ENCODE measurements around the gene ARFGAP1. TPM values are rescaled to one million over a fixed set of nuclear protein-coding genes. Genes with fewer than 3 reads are reported as not detected.

ARFGAP1 gene
- total RNA-seq, 5 donors from 2014 or later (not counting 1 experiment from before 2014, with no cell fraction given), result 109 to 129 (median 122) TPM

GRCh38 chr20:63268256-63268655 is 4.4 kb upstream of the ARFGAP1 start:
- WGBS (ENCODE audit: insufficient coverage), result 76% methylated on average over 4 of the region's 7 CpGs
- peaks cover under 1 to 11% of the 10 kb centered on the region in 2 experiments for H3K4me1 ChIP-seq (ENCODE audit: control insufficient read depth in 1 of 2, extremely low read depth in 1 of 2, insufficient read depth in 2 of 2, low read length in 2 of 2)

GRCh38 chr20:63268671-63269439 is 3.8 kb upstream of the ARFGAP1 start:
- Mint-ChIP-seq H3K4me1 (peaks cover 12 to 16% (median 14%) of the 10 kb centered on the region in 3 donors), H3K4me3 (no peak overlapping the region), H3K36me3 (no peaks in the 10 kb centered on the region), H3K27me3 (peaks cover 3 to 23% of the 10 kb centered on the region in 2 donors), H3K27ac (no peak overlapping the region), H3K9me3 (no peaks in the 10 kb centered on the region)
- H3K4me3 ChIP-seq (ENCODE audit: control insufficient read depth in 1 of 2, extremely low read depth in 1 of 2, low read length in 1 of 2), result no peak overlapping the region
- DNase-seq (no peak), ATAC-seq (replicated peaks in 1 of 4) (no peak)
- H3K4me1 ChIP-seq (ENCODE audit: control insufficient read depth in 1 of 2, extremely low read depth in 1 of 2, insufficient read depth in 2 of 2, low read length in 2 of 2), result peaks cover 7 to 16% of the 10 kb centered on the region in 2 experiments
- ChIA-PET POLR2A (no interaction called here), CTCF (no interaction called here)
- peaks cover 0 to 38% of the 10 kb centered on the region in 2 experiments for H3K27me3 ChIP-seq (replicated peaks in 1 of 2; ENCODE audit: control insufficient read depth in 2 of 2, extremely low read depth in 1 of 2, insufficient read depth in 2 of 2, low read length in 1 of 2)
- 70% methylated on average over 16 of the region's 18 CpGs for WGBS (ENCODE audit: insufficient coverage)
- H3K9me3 ChIP-seq, result no peaks in the 10 kb centered on the region
- no peak overlapping the region for H3K27ac ChIP-seq (ENCODE audit: low read length)
- no peaks in the 10 kb centered on the region for H3K36me3 ChIP-seq (ENCODE audit: control insufficient read depth in 2 of 2, extremely low read depth in 1 of 2, insufficient read depth in 1 of 2, low read length in 1 of 2)

More at GRCh38 chr20:63268256-63268655, 4.4 kb upstream of the ARFGAP1 start:
- Mint-ChIP-seq H3K27me3 (peaks cover 3 to 23% of the 10 kb centered on the region in 2 donors), H3K36me3 (no peaks in the 10 kb centered on the region), H3K27ac (no peak overlapping the region), H3K4me1 (peaks cover 6 to 10% (median 8%) of the 10 kb centered on the region in 3 donors), H3K9me3 (no peaks in the 10 kb centered on the region), H3K4me3 (no peak overlapping the region)
- no peak overlapping the region for H3K27ac ChIP-seq (ENCODE audit: low read length)
- POLR2A ChIA-PET, result no interaction called here
- no peak overlapping the region for H3K4me3 ChIP-seq (ENCODE audit: control insufficient read depth in 1 of 2, extremely low read depth in 1 of 2, low read length in 1 of 2)
- ATAC-seq (replicated peaks in 1 of 4) (no peak), DNase-seq (no peak)
- H3K27me3 ChIP-seq (replicated peaks in 1 of 2; ENCODE audit: control insufficient read depth in 2 of 2, extremely low read depth in 1 of 2, insufficient read depth in 2 of 2, low read length in 1 of 2), result peaks cover 0 to 40% of the 10 kb centered on the region in 2 experiments
- CTCF ChIA-PET, result no interaction called here
- no peaks in the 10 kb centered on the region for H3K36me3 ChIP-seq (ENCODE audit: control insufficient read depth in 2 of 2, extremely low read depth in 1 of 2, insufficient read depth in 1 of 2, low read length in 1 of 2)
- H3K9me3 ChIP-seq, result no peaks in the 10 kb centered on the region

GRCh38 chr20:63269724-63270123 is 2.9 kb upstream of the ARFGAP1 start:
- H3K4me1 ChIP-seq (ENCODE audit: control insufficient read depth in 1 of 2, extremely low read depth in 1 of 2, insufficient read depth in 2 of 2, low read length in 2 of 2), result peaks cover 8 to 24% of the 10 kb centered on the region in 2 experiments
- POLR2A ChIA-PET, result no interaction called here
- H3K36me3 ChIP-seq (ENCODE audit: control insufficient read depth in 2 of 2, extremely low read depth in 1 of 2, insufficient read depth in 1 of 2, low read length in 1 of 2), result no peaks in the 10 kb centered on the region
- no peaks in the 10 kb centered on the region for H3K36me3 Mint-ChIP-seq
- no peak overlapping the region for H3K27ac ChIP-seq (ENCODE audit: low read length)
- peaks cover 0 to 30% of the 10 kb centered on the region in 2 experiments for H3K27me3 ChIP-seq (replicated peaks in 1 of 2; ENCODE audit: control insufficient read depth in 2 of 2, extremely low read depth in 1 of 2, insufficient read depth in 2 of 2, low read length in 1 of 2)
- H3K27me3 Mint-ChIP-seq, result peaks cover 0 to 14% of the 10 kb centered on the region in 2 donors
- no peak overlapping the region for H3K4me3 ChIP-seq (ENCODE audit: control insufficient read depth in 1 of 2, extremely low read depth in 1 of 2, low read length in 1 of 2)
- CTCF ChIA-PET, result no interaction called here
- no peak for DNase-seq
- WGBS (ENCODE audit: insufficient coverage), result 76% methylated on average over 9 of the region's 9 CpGs
- H3K4me1 Mint-ChIP-seq, result peaks cover 21 to 23% (median 22%) of the 10 kb centered on the region in 3 donors
- H3K27ac Mint-ChIP-seq, result no peak overlapping the region
- no peaks in the 10 kb centered on the region for H3K9me3 ChIP-seq
- ATAC-seq (replicated peaks in 1 of 4), result no peak
- no peaks in the 10 kb centered on the region for H3K9me3 Mint-ChIP-seq
- peak overlapping the region in 1 of 3 donors; percentile 31 for H3K4me3 Mint-ChIP-seq

GRCh38 chr20:63270606-63271325 is 1.8 kb upstream of the ARFGAP1 start:
- Histone ChIP-seq H3K36me3 (ENCODE audit: control insufficient read depth in 2 of 2, extremely low read depth in 1 of 2, insufficient read depth in 1 of 2, low read length in 1 of 2) (peaks cover under 1 to 4% of the 10 kb centered on the region in 2 donors), H3K4me1 (ENCODE audit: control insufficient read depth in 1 of 2, extremely low read depth in 1 of 2, insufficient read depth in 2 of 2, low read length in 2 of 2) (peaks cover 8 to 31% of the 10 kb centered on the region in 2 experiments), H3K27ac (ENCODE audit: low read length) (no peak overlapping the region), H3K9me3 (no peaks in the 10 kb centered on the region), H3K27me3 (replicated peaks in 1 of 2; ENCODE audit: control insufficient read depth in 2 of 2, extremely low read depth in 1 of 2, insufficient read depth in 2 of 2, low read length in 1 of 2) (peaks cover 0 to 23% of the 10 kb centered on the region in 2 experiments), H3K4me3 (ENCODE audit: control insufficient read depth in 1 of 2, extremely low read depth in 1 of 2, low read length in 1 of 2) (no peak overlapping the region)
- H3K27me3 Mint-ChIP-seq, result peaks cover 0 to 5% of the 10 kb centered on the region in 2 donors
- DNase-seq, result no peak
- no peak for ATAC-seq (replicated peaks in 1 of 4)
- POLR2A ChIA-PET, result no interaction called here
- H3K27ac Mint-ChIP-seq, result no peak overlapping the region
- no peaks in the 10 kb centered on the region for H3K9me3 Mint-ChIP-seq
- H3K4me1 Mint-ChIP-seq, result peaks cover 29 to 30% (median 30%) of the 10 kb centered on the region in 3 donors
- peak overlapping the region; percentile 78 to 91 (median 87) for H3K4me3 Mint-ChIP-seq
- no peaks in the 10 kb centered on the region for H3K36me3 Mint-ChIP-seq
- 81% methylated on average over 6 of the region's 9 CpGs for WGBS (ENCODE audit: insufficient coverage)
- CTCF ChIA-PET, result no interaction called here

- 0% methylated on average over 28 of the region's 37 CpGs for WGBS (ENCODE audit: insufficient coverage)
- H3K4me1 ChIP-seq (ENCODE audit: control insufficient read depth in 1 of 2, extremely low read depth in 1 of 2, insufficient read depth in 2 of 2, low read length in 2 of 2), result peaks cover 8 to 31% of the 10 kb centered on the region in 2 experiments
- CTCF ChIA-PET, result no interaction called here
- ATAC-seq (replicated peaks in 1 of 4), result no peak
- H3K4me1 Mint-ChIP-seq, result peaks cover 30 to 32% (median 31%) of the 10 kb centered on the region in 3 donors
- DNase-seq, result no peak
- H3K27ac ChIP-seq (ENCODE audit: low read length), result no peak overlapping the region
- H3K4me3 Mint-ChIP-seq, result peak overlapping the region; percentile 86 to 91 (median 87)
- peak overlapping the region; percentile 69 to 81 for H3K27ac Mint-ChIP-seq
- no peaks in the 10 kb centered on the region for H3K9me3 Mint-ChIP-seq
- peaks cover 0 to 7% of the 10 kb centered on the region in 2 experiments for H3K27me3 ChIP-seq (replicated peaks in 1 of 2; ENCODE audit: control insufficient read depth in 2 of 2, extremely low read depth in 1 of 2, insufficient read depth in 2 of 2, low read length in 1 of 2)
- POLR2A ChIA-PET, result no interaction called here
- H3K36me3 Mint-ChIP-seq, result no peaks in the 10 kb centered on the region
- H3K27me3 Mint-ChIP-seq, result no peaks in the 10 kb centered on the region
- H3K36me3 ChIP-seq (ENCODE audit: control insufficient read depth in 2 of 2, extremely low read depth in 1 of 2, insufficient read depth in 1 of 2, low read length in 1 of 2), result peaks cover 11 to 25% of the 10 kb centered on the region in 2 donors
- peak overlapping the region; percentile 76 to 80 for H3K4me3 ChIP-seq (ENCODE audit: control insufficient read depth in 1 of 2, extremely low read depth in 1 of 2, low read length in 1 of 2)
- no peaks in the 10 kb centered on the region for H3K9me3 ChIP-seq
Observed at GRCh38 chr20:63273059-63273579, 506 bp downstream of the ARFGAP1 start.

GRCh38 chr20:63273635-63274380 is 1.2 kb downstream of the ARFGAP1 start:
- Histone ChIP-seq H3K4me1 (ENCODE audit: control insufficient read depth in 1 of 2, extremely low read depth in 1 of 2, insufficient read depth in 2 of 2, low read length in 2 of 2) (peaks cover 8 to 31% of the 10 kb centered on the region in 2 experiments), H3K4me3 (ENCODE audit: control insufficient read depth in 1 of 2, extremely low read depth in 1 of 2, low read length in 1 of 2) (peak overlapping the region; percentile 76 to 80), H3K27ac (ENCODE audit: low read length) (no peak overlapping the region), H3K27me3 (replicated peaks in 1 of 2; ENCODE audit: control insufficient read depth in 2 of 2, extremely low read depth in 1 of 2, insufficient read depth in 2 of 2, low read length in 1 of 2) (peaks cover 0 to 1% of the 10 kb centered on the region in 2 experiments), H3K36me3 (ENCODE audit: control insufficient read depth in 2 of 2, extremely low read depth in 1 of 2, insufficient read depth in 1 of 2, low read length in 1 of 2) (peaks cover 18 to 31% of the 10 kb centered on the region in 2 donors), H3K9me3 (no peaks in the 10 kb centered on the region)
- WGBS (ENCODE audit: insufficient coverage), result 41% methylated on average over 14 of the region's 20 CpGs
- peak overlapping the region; percentile 57 to 81 for H3K27ac Mint-ChIP-seq
- ATAC-seq (replicated peaks in 1 of 4), result no peak
- H3K36me3 Mint-ChIP-seq, result peaks cover 3% of the 10 kb centered on the region
- H3K27me3 Mint-ChIP-seq, result no peaks in the 10 kb centered on the region
- no peak for DNase-seq
- peaks cover 30 to 32% (median 31%) of the 10 kb centered on the region in 3 donors for H3K4me1 Mint-ChIP-seq
- CTCF ChIA-PET, result no interaction called here
- H3K9me3 Mint-ChIP-seq, result no peaks in the 10 kb centered on the region
- POLR2A ChIA-PET, result no interaction called here
- peak overlapping the region; percentile 86 to 91 (median 87) for H3K4me3 Mint-ChIP-seq

Data from T-cell (primary cell).